Caco-2 (cell line): ENCODE results near the gene SNX15. TPM values are rescaled to one million over a fixed set of nuclear protein-coding genes. Genes with fewer than 3 reads are reported as not detected.

ENCODE experiments used
- BruUV-seq: library from RNA; stranded (reverse); fragments of 400-500 nt; replicated peaks from 2 replicates; lab custom pipeline; 2021; lab: Mats Ljungman, UMichigan
- CTCF ChIA-PET: fragments of 300-600 bp; sonication (Branson Sonifier 250); formaldehyde crosslinking; loops from one replicate; lab custom pipeline; 2022; ENCODE audit warnings: antibody characterized with exemption; lab: Charles Lee
- POLR2A ChIA-PET: fragments of 300-600 bp; sonication (Branson Sonifier 250); formaldehyde crosslinking; loops from one replicate; lab custom pipeline; 2022; ENCODE audit warnings: antibody characterized with exemption; lab: Charles Lee
- DNase-seq, 2 experiments: peaks; one replicate each; pipeline versions ENCODE4 v3.0.0 to v3.0.0-alpha.2; 2020 to 2022
- H3K27me3 ChIP-seq: replicated peaks from 2 replicates; pipeline ENCODE4 v1.6.0; 2011; ENCODE audit warnings: low read length; ENCODE audit not compliant: control insufficient read depth, insufficient read depth
- H3K36me3 ChIP-seq: 2 replicates; pipeline ENCODE4 v1.5.1; 2011; ENCODE audit warnings: low read length; ENCODE audit not compliant: control insufficient read depth, insufficient read depth
- H3K4me1 ChIP-seq: fragments of 250-450 bp; sonication (Bioruptor Pico); 2 replicates; pipeline ENCODE4 v1.5.1; 2020; ENCODE audit warnings: mild to moderate bottlenecking
- H3K4me3 ChIP-seq: 2 replicates; pipeline ENCODE4 v1.5.1; 2011; ENCODE audit warnings: low read depth, mild to moderate bottlenecking, control low read depth, low read length
- H3K9me3 ChIP-seq: fragments of 250-450 bp; sonication (Bioruptor Pico); 2 replicates; pipeline ENCODE4 v1.5.1; 2020; ENCODE audit warnings: mild to moderate bottlenecking, moderate library complexity
- H3K27ac Mint-ChIP-seq: one replicate; pipeline ENCODE4 v1.8.0; 2022; ENCODE audit warnings: mixed read lengths; ENCODE audit not compliant: unreplicated experiment
- H3K27me3 Mint-ChIP-seq: one replicate; pipeline ENCODE4 v1.8.0; 2022; ENCODE audit warnings: mixed read lengths; ENCODE audit not compliant: insufficient read depth, unreplicated experiment
- H3K36me3 Mint-ChIP-seq: one replicate; pipeline ENCODE4 v1.8.0; 2022; ENCODE audit warnings: mild to moderate bottlenecking, mixed read lengths; ENCODE audit not compliant: insufficient read depth, unreplicated experiment
- H3K4me1 Mint-ChIP-seq: one replicate; pipeline ENCODE4 v1.8.0; 2022; ENCODE audit warnings: low read depth, mixed read lengths; ENCODE audit not compliant: unreplicated experiment
- H3K4me3 Mint-ChIP-seq: one replicate; pipeline ENCODE4 v1.8.0; 2022; ENCODE audit warnings: mild to moderate bottlenecking, moderate library complexity, mixed read lengths; ENCODE audit not compliant: unreplicated experiment
- H3K9me3 Mint-ChIP-seq: one replicate; pipeline ENCODE4 v1.8.0; 2022; ENCODE audit warnings: mixed read lengths; ENCODE audit not compliant: unreplicated experiment
- intact Hi-C: fragments of 100-400 bp; cut with micrococcal nuclease; formaldehyde crosslinking; loops from one replicate; pipeline ENCODE4 v1.10.0; 2022; ENCODE audit not compliant: unreplicated experiment
- total RNA-seq: library from RNA; stranded (reverse); gene quantifications from 2 replicates; pipeline ENCODE4 v1.2.3, GENCODE V29; 2022
- TF ChIP-seq, protein P1 (sequence below), 2 experiments: fragments of 200-600 bp in 1 of 2; IDR thresholded peaks; 1 replicate in 1 of 2; 2 replicates in 1 of 2; pipeline versions ENCODE4 v1.5.1 to v1.8.0; 2011 to 2022; ENCODE audit warnings: antibody characterized with exemption in 1 of 2, control low read depth in 1 of 2, inconsistent platforms in 1 of 2, low read depth in 1 of 2, low read length in 1 of 2, mild to moderate bottlenecking in 1 of 2, moderate library complexity in 1 of 2; ENCODE audit not compliant: insufficient read depth in 1 of 2, severe bottlenecking in 1 of 2, unreplicated experiment in 1 of 2

The SNX15 gene
- total RNA-seq, 1 experiment from 2014 or later = 35.8 TPM

DNA sequence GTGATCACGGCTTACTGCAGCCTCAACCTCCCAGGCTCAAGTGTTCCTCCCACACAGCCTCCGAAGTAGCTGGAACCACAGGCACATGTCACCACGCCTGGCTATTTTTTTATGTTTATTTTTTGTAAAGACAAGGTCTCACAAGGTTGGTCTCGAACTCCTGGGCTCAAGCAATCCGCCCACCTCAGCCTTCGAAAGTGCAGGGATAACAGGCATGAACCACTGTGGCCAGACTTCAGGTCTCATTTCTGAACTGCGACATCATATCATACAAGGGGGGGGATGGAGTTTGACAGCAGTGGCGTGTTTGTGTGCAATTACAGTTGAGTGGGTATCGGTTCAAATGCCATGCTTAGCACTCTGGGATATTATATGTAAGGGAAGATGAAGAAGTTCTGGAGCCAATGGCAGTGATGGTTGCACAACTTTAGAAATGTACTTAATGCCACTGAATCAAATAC is 24.2 kb downstream of the SNX15 start:
- no peaks in the 10 kb centered on the region for H3K9me3 ChIP-seq
- DNase-seq = no peak
- Mint-ChIP-seq H3K36me3 (peaks cover 9% of the 10 kb centered on the region), H3K4me3 (no peak overlapping the region), H3K9me3 (no peaks in the 10 kb centered on the region), H3K27me3 (peaks cover 3% of the 10 kb centered on the region), H3K4me1 (no peaks in the 10 kb centered on the region), H3K27ac (no peak overlapping the region)
- no peak overlapping the region for H3K4me3 ChIP-seq
- intact Hi-C loops = no loop called here
- CTCF ChIA-PET = no interaction called here
- POLR2A ChIA-PET = no interaction called here
- TF ChIP-seq, protein P1, sequence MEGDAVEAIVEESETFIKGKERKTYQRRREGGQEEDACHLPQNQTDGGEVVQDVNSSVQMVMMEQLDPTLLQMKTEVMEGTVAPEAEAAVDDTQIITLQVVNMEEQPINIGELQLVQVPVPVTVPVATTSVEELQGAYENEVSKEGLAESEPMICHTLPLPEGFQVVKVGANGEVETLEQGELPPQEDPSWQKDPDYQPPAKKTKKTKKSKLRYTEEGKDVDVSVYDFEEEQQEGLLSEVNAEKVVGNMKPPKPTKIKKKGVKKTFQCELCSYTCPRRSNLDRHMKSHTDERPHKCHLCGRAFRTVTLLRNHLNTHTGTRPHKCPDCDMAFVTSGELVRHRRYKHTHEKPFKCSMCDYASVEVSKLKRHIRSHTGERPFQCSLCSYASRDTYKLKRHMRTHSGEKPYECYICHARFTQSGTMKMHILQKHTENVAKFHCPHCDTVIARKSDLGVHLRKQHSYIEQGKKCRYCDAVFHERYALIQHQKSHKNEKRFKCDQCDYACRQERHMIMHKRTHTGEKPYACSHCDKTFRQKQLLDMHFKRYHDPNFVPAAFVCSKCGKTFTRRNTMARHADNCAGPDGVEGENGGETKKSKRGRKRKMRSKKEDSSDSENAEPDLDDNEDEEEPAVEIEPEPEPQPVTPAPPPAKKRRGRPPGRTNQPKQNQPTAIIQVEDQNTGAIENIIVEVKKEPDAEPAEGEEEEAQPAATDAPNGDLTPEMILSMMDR (IDR thresholded peaks at IDR 0.05; ENCODE audit: insufficient read depth in 1 of 2, low read depth in 1 of 2, low read length in 1 of 2, severe bottlenecking in 1 of 2, unreplicated experiment in 1 of 2) = no peak
- H3K27me3 ChIP-seq = no peaks in the 10 kb centered on the region
- no peaks in the 10 kb centered on the region for H3K36me3 ChIP-seq
- no peaks in the 10 kb centered on the region for H3K4me1 ChIP-seq
- BruUV-seq = no TSS peak

DNA sequence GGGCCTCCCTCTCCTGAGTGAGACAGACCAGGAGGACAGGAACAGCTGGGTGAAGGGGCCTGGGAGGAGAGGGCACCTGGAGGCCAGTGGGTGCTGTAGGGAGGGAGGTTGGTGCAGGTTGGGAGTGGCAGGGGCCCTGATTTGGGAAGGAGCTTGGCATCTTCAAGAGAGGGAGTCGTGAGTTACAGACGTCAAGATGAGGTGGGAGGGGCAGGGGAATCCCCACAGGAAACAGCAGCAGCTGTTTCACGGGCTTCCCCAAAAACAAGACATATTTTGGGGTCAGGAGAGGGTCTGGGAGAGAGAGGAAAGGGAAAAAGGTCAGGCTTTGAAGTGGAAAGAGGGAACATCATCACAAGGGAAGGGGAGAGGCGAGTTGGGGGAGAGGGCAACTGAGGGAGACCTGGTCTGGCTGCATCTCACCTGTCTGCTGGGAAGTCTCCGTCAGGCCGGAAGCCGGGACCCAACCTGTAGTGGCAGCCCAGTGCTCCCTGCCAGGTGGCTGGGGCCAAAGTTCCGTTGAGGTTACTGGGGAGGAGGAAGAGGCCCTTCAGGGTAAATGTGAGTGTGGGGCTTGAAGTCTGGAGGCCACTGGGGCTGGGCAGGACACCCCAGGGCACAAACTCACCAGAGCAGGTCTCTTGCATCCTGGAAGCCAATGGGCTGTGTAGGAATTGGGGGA is 26.7 kb downstream of the SNX15 start:
- CTCF ChIA-PET = no interaction called here
- Histone ChIP-seq H3K36me3 (no peaks in the 10 kb centered on the region), H3K9me3 (no peaks in the 10 kb centered on the region), H3K4me3 (no peak overlapping the region), H3K27me3 (no peaks in the 10 kb centered on the region), H3K4me1 (no peaks in the 10 kb centered on the region)
- TF ChIP-seq, protein P1 (IDR thresholded peaks at IDR 0.05; ENCODE audit: insufficient read depth in 1 of 2, low read depth in 1 of 2, low read length in 1 of 2, severe bottlenecking in 1 of 2, unreplicated experiment in 1 of 2) = no peak
- H3K36me3 Mint-ChIP-seq = peaks cover 4% of the 10 kb centered on the region
- H3K4me1 Mint-ChIP-seq = no peaks in the 10 kb centered on the region
- BruUV-seq = no TSS peak
- POLR2A ChIA-PET = interaction anchor here (0.6 kb wide), 1 partner anchor 58 kb away, joined by 3 read pairs; no protein-coding TSS in a partner anchor
- DNase-seq = no peak
- H3K9me3 Mint-ChIP-seq = no peaks in the 10 kb centered on the region
- no peak overlapping the region for H3K27ac Mint-ChIP-seq
- intact Hi-C loops = no loop called here
- H3K27me3 Mint-ChIP-seq = peaks cover 3% of the 10 kb centered on the region
- H3K4me3 Mint-ChIP-seq = no peak overlapping the region

DNA sequence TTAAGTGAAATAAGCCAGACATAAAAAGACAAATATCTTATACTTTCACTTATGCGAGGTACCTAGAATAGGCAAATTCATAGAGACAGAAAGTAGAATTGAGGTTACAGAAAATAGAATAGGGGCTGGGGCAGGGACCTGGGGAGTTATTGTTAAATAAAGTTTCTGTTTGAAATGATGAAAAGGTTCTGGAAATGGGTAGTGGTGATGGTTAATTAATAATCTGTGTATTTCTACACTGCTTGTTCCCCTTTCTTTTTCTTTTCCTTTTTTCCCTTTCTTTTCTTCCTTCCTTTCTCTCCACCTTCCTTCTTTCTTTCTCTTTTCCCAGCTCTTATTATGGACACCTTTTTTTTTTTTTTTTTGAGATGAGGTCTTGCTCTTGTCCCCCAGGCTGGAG is 28.3 kb downstream of the SNX15 start:
- ChIA-PET POLR2A (no interaction called here), CTCF (interaction anchor here (1.1 kb wide), 1 partner anchor 178 kb away, joined by 11 read pairs; no protein-coding TSS in a partner anchor)
- intact Hi-C loops = no loop called here
- no peaks in the 10 kb centered on the region for H3K4me1 ChIP-seq
- Mint-ChIP-seq H3K9me3 (no peaks in the 10 kb centered on the region), H3K4me3 (no peak overlapping the region), H3K27ac (no peak overlapping the region), H3K36me3 (peaks cover 4% of the 10 kb centered on the region), H3K4me1 (no peaks in the 10 kb centered on the region), H3K27me3 (peaks cover 3% of the 10 kb centered on the region)
- no peaks in the 10 kb centered on the region for H3K36me3 ChIP-seq
- DNase-seq = no peak
- no peaks in the 10 kb centered on the region for H3K27me3 ChIP-seq
- no peaks in the 10 kb centered on the region for H3K9me3 ChIP-seq
- no peak overlapping the region for H3K4me3 ChIP-seq
- TF ChIP-seq, protein P1 (IDR thresholded peaks at IDR 0.05; ENCODE audit: insufficient read depth in 1 of 2, low read depth in 1 of 2, low read length in 1 of 2, severe bottlenecking in 1 of 2, unreplicated experiment in 1 of 2) = no peak
- no TSS peak for BruUV-seq
